HEK293 (cell line): ENCODE data around the gene H3-3A.

Experiments
- PRDM1 ChIP-seq: fragments of 450-650 bp; formaldehyde crosslinking; IDR thresholded peaks from 2 replicates; pipeline ENCODE4; 2016; ENCODE audit warnings: missing biosample characterization, missing genetic modification characterization
- ZBTB48 ChIP-seq: fragments of 450-650 bp; formaldehyde crosslinking; IDR thresholded peaks from 2 replicates; pipeline ENCODE4 v1.5.1; 2016; ENCODE audit warnings: missing biosample characterization, missing genetic modification characterization
- ZBTB7A ChIP-seq: fragments of 450-650 bp; formaldehyde crosslinking; IDR thresholded peaks from 2 replicates; pipeline ENCODE4 v1.5.1; 2016; ENCODE audit warnings: low read depth, missing biosample characterization, missing genetic modification characterization
- ZNF157 ChIP-seq: fragments of 450-650 bp; formaldehyde crosslinking; IDR thresholded peaks from 2 replicates; pipeline ENCODE4 v1.5.1; 2016; ENCODE audit warnings: missing biosample characterization, missing genetic modification characterization
- ZNF223 ChIP-seq: fragments of 450-650 bp; formaldehyde crosslinking; IDR thresholded peaks from 2 replicates; pipeline ENCODE4 v1.5.1; 2016; ENCODE audit warnings: missing biosample characterization, missing genetic modification characterization

DNA sequence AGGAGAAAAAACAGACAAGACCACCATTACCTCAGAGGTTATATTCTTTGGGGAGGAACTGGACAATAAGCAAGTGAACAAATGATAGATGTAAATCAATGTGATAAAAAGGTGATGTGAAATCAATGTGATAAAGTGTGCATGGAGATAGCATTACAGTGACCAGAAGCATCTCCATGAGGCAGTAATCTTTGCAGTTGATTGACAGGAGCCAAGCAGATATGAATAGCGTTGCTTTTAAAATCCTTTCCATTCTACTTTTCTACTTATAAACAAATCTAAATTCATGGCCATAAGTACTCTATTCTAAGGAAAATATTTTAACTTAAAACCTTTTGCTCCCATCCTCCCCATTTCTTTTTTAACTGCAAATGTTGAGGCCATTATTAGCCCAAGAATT is 2.8 kb upstream of the H3-3A start:
- TF ChIP-seq ZNF223 (tag by site-specific recombination) (no peak), ZBTB48 (no peak), PRDM1 (tag by site-specific recombination) (no peak), ZBTB7A (tag by site-specific recombination) (no peak), ZNF157 (tag by site-specific recombination) (no peak)
